CD4-positive, alpha-beta T cell treated with Interleukin-21 for 1 hour (primary cell): ENCODE data around the gene PARP3.
A peak's percentile ranks its signal among the peaks of the same experiment; 100 is the strongest.
"Not testable (repeated sequence)": the region's sequence is repeated elsewhere in the genome, so short reads cannot be mapped to it uniquely, and the experiment has no call there.

Experiments
- DNase-seq: peaks from one replicate; pipeline ENCODE4 v3.0.0-alpha.2; 2020

The PARP3 gene

GRCh38 chr3:51986010-51986947 lies 44.1 kb downstream of the PARP3 start:
- DNase-seq = no peak

DNA sequence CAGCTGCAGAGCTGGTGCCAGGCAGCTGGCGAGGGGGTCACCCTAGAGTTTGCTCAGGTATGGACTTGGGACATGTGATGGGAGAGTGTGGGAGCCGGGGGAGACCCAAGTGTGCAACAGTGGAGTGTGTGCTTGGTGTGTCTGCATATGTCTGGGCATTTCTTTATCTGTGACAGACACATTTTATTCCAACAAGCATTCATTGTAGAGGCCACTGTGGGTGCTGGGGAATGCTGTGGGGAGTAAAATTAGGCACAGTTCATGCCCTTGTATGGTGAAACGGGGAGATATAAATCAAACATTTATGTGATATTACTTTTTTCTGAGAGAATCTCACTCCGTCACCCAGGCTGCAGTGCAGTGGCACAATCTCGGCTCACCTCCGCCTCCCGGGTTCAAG lies 45.4 kb downstream of the PARP3 start:
- no peak for DNase-seq

- DNase-seq = no peak
Observed at GRCh38 chr3:51988286-51989146, 46.4 kb downstream of the PARP3 start.

- DNase-seq = not testable (repeated sequence)
Observed at GRCh38 chr3:51990501-51990971, 48.4 kb downstream of the PARP3 start.

- no peak for DNase-seq
Observed at GRCh38 chr3:51992017-51992682, 50.0 kb downstream of the PARP3 start.

GRCh38 chr3:51993657-51994056 lies 51.5 kb downstream of the PARP3 start:
- not testable (repeated sequence) for DNase-seq

DNA sequence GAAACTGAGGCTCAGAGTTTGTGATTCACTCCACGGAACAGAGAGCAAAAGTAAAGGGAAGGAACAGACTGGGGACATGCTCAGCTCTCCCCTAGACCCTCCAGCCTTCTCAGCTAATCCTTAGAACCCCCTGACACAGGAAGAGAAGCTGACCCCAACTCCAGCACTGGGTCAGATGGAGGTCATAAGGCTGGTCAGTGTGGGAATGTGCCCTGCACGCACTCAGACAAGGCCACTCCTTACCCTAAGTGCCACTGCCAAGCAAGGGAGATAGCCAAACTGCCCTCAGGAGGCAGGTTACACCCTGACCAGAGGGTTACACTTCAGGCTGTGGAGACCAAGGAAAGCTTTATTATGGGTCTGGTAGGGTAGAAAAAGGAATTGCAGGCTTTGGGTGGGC lies 52.4 kb downstream of the PARP3 start:
- no peak for DNase-seq

DNA sequence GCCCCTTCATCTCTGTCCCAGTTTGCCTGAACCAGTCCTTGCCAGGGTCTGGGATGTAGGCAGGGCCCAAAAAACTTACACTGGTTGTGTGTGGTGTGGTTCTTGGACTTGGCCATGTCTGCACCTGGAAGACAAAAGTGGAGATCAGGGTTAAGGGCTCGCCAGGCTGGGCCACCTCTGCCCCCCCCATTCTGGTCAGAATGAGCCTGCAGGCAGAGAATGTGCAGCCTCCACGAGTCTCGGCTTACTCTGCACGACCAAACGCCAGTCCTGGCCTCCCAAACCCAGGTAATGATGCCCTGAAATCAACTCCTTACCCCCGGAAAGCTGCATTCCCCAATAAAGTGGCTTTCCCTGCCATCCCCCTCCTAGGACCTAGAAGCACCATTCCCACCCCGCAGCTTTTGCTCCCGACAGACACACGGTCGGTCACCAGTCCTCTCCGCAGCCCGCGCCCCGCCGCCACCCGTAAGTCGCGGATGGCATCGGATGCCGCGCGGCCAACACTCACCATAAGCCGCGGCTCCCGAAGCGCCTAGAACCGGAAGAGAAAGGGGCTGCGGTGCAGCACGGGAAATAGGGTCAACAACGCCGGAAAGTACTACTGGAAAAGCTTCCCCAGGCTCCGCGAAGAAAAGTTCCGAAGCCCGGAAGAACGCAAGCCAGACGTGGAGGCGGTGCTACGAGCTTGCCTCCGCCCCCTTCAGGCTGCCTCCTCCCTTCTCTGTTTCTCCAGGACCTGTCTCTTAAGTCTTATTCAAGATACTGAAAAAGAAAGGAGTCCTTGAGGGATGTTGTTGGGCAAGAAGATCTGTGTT lies 53.4 kb downstream of the PARP3 start, which contains the start of gene RPL29:
Gene RPL29 (minus strand): TSS at position 550 of the 818 bp plus-strand sequence. CDS start 434 bp downstream, at position 116.
- DNase-seq = peak; percentile 95

DNA sequence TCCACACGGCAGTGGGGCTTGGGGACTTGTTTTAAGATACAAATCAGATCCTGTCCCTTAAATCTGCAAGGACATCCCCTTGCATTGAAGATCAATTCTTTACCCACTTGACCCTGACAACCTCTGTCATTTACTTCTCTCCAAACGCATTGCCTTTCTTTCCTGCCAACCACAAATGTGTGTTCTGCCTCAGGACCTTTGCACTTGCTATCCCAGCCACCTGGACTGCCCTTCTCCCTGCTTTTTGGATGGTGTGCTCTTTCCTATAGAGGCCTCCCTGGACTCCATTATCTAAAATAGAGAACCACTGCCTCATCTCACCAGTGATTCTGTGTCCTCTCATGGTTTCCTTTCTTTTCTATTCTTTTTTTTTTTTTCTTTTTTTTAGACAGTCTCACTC lies 55.0 kb downstream of the PARP3 start:
- DNase-seq = no peak

- DNase-seq = no peak
Observed at GRCh38 chr3:51997935-51998596, 55.9 kb downstream of the PARP3 start.
